G401 (cell line): Measurements from ENCODE around the gene SEMA5B. TPM values are rescaled to one million over a fixed set of nuclear protein-coding genes. Genes with fewer than 3 reads are reported as not detected.

Experiments
- DNase-seq: peaks from one replicate; pipeline ENCODE4 v3.0.0-alpha.2; 2015; ENCODE audit warnings: low spot score
- in situ Hi-C: cut with HindIII; loops from 2 replicates; pipeline ENCODE4 v1.10.0; 2016; ENCODE audit warnings: low sequenced_read_pairs, mixed read lengths
- total RNA-seq: library from RNA; depleted of rRNA; stranded (reverse); fragments of >200 nt; shearing (Covaris generic); gene quantifications from 2 replicates; pipeline ENCODE4 v1.2.3, GENCODE V29; 2014

Gene SEMA5B
- total RNA-seq, 1 experiment from 2014 or later = 0.03 TPM

- DNase-seq = no peak
- in situ Hi-C loops = no loop called here
Observed at GRCh38 chr3:122957707-122958689, 69.6 kb downstream of the SEMA5B start.

- in situ Hi-C loops = no loop called here
- no peak for DNase-seq
Observed at GRCh38 chr3:122956693-122957455, 70.7 kb downstream of the SEMA5B start.

GRCh38 chr3:122955916-122956692 is 71.5 kb downstream of the SEMA5B start:
- in situ Hi-C loops = no loop called here
- DNase-seq = no peak

- in situ Hi-C loops = no loop called here
- no peak for DNase-seq
Observed at GRCh38 chr3:122952520-122952919, 75.0 kb downstream of the SEMA5B start.

GRCh38 chr3:122948408-122948807 is 79.2 kb downstream of the SEMA5B start:
- in situ Hi-C loops = no loop called here
- no peak for DNase-seq

GRCh38 chr3:122947738-122948137 is 79.8 kb downstream of the SEMA5B start:
- in situ Hi-C loops = no loop called here
- no peak for DNase-seq

- in situ Hi-C loops = no loop called here
- DNase-seq = no peak
Observed at GRCh38 chr3:122947196-122947595, 80.4 kb downstream of the SEMA5B start.

GRCh38 chr3:122946185-122946584 is 81.4 kb downstream of the SEMA5B start:
- in situ Hi-C loops = no loop called here
- no peak for DNase-seq

- DNase-seq = no peak
- in situ Hi-C loops = no loop called here
Observed at GRCh38 chr3:122945230-122945629, 82.3 kb downstream of the SEMA5B start.

GRCh38 chr3:122944671-122945161 is 82.8 kb downstream of the SEMA5B start:
- in situ Hi-C loops = no loop called here
- no peak for DNase-seq

GRCh38 chr3:122943828-122944190 is 83.8 kb downstream of the SEMA5B start:
- in situ Hi-C loops = no loop called here

GRCh38 chr3:122942937-122943827 is 84.4 kb downstream of the SEMA5B start:
- peak; percentile 32 for DNase-seq
- in situ Hi-C loops = no loop called here

More at GRCh38 chr3:122943828-122944190, 83.8 kb downstream of the SEMA5B start:
- DNase-seq = peak; percentile 1

- in situ Hi-C loops = no loop called here
- no peak for DNase-seq
Observed at GRCh38 chr3:122942239-122942638, 85.3 kb downstream of the SEMA5B start.

GRCh38 chr3:122941228-122942206 is 86.0 kb downstream of the SEMA5B start:
- in situ Hi-C loops = no loop called here
- DNase-seq = no peak

- DNase-seq = no peak
- in situ Hi-C loops = no loop called here
Observed at GRCh38 chr3:122940628-122941086, 86.9 kb downstream of the SEMA5B start.

- in situ Hi-C loops = no loop called here
- DNase-seq = no peak
Observed at GRCh38 chr3:122938783-122939425, 88.7 kb downstream of the SEMA5B start.

- in situ Hi-C loops = no loop called here
- DNase-seq = no peak
Observed at GRCh38 chr3:122937745-122938144, 89.8 kb downstream of the SEMA5B start.
